Astrocyte (in vitro differentiated cells and primary cell): ENCODE data around the gene ZNF512B. TPM values are rescaled to one million over a fixed set of nuclear protein-coding genes. Genes with fewer than 3 reads are reported as not detected.

ENCODE experiments used
- DNase-seq: peaks from one replicate; pipeline ENCODE4 v3.0.0-alpha.2; 2010; ENCODE audit warnings: low read depth
- FAIRE-seq: peaks from 2 replicates; lab custom pipeline; 2011; peaks lifted over from hg19 to GRCh38; lab: Jason Lieb, UNC
- H2AFZ ChIP-seq: 2 replicates; pipeline ENCODE4 v1.6.0; 2012; ENCODE audit warnings: low read depth, low read length, inconsistent platforms
- H3K27ac ChIP-seq: 2 replicates; pipeline ENCODE4 v1.5.1; 2011; ENCODE audit warnings: low read depth, low read length, inconsistent platforms
- H3K27me3 ChIP-seq: 2 replicates; pipeline ENCODE4 v1.6.0; 2011; ENCODE audit warnings: low read length, inconsistent platforms; ENCODE audit not compliant: insufficient read depth
- H3K36me3 ChIP-seq: 2 replicates; pipeline ENCODE4 v1.5.1; 2011; ENCODE audit warnings: low read length, inconsistent platforms; ENCODE audit not compliant: insufficient read depth
- H3K4me1 ChIP-seq: 2 replicates; pipeline ENCODE4 v1.5.1; 2011; ENCODE audit warnings: low read length, inconsistent platforms; ENCODE audit not compliant: insufficient read depth
- H3K4me2 ChIP-seq: 2 replicates; pipeline ENCODE4 v1.6.0; 2012; ENCODE audit warnings: low read length, inconsistent platforms
- H3K4me3 ChIP-seq: 2 replicates; pipeline ENCODE4 v1.5.1; 2011; ENCODE audit warnings: low read depth, mild to moderate bottlenecking, low read length, inconsistent platforms; ENCODE audit not compliant: insufficient read depth
- H3K79me2 ChIP-seq: 2 replicates; pipeline ENCODE4 v1.6.0; 2012; ENCODE audit warnings: mild to moderate bottlenecking, low read length, inconsistent platforms; ENCODE audit not compliant: insufficient read depth
- H3K9ac ChIP-seq: 2 replicates; pipeline ENCODE4 v1.6.0; 2012; ENCODE audit warnings: mild to moderate bottlenecking, low read length, inconsistent platforms
- H3K9me3 ChIP-seq: 2 replicates; pipeline ENCODE4 v1.5.1; 2012; ENCODE audit warnings: low read depth, mild to moderate bottlenecking, low read length, inconsistent platforms; ENCODE audit not compliant: insufficient read depth
- H4K20me1 ChIP-seq: 2 replicates; pipeline ENCODE4 v1.6.0; 2012; ENCODE audit warnings: low read length, inconsistent platforms; ENCODE audit not compliant: insufficient read depth
- H3K27ac Mint-ChIP-seq: one replicate; pipeline ENCODE4 v1.8.0; 2021; ENCODE audit warnings: mild to moderate bottlenecking, mixed read lengths; ENCODE audit not compliant: unreplicated experiment
- H3K27me3 Mint-ChIP-seq: one replicate; pipeline ENCODE4 v1.8.0; 2021; ENCODE audit warnings: low read depth, mixed read lengths; ENCODE audit not compliant: unreplicated experiment
- H3K36me3 Mint-ChIP-seq: one replicate; pipeline ENCODE4 v1.8.0; 2021; ENCODE audit warnings: low read depth, mixed read lengths; ENCODE audit not compliant: unreplicated experiment
- H3K4me1 Mint-ChIP-seq: one replicate; pipeline ENCODE4 v1.8.0; 2021; ENCODE audit warnings: low read depth, mixed read lengths; ENCODE audit not compliant: unreplicated experiment
- H3K4me3 Mint-ChIP-seq: one replicate; pipeline ENCODE4 v1.8.0; 2021; ENCODE audit warnings: mild to moderate bottlenecking, moderate library complexity, mixed read lengths; ENCODE audit not compliant: unreplicated experiment
- H3K9me3 Mint-ChIP-seq: one replicate; pipeline ENCODE4 v1.8.0; 2021; ENCODE audit warnings: mild to moderate bottlenecking, mixed read lengths; ENCODE audit not compliant: unreplicated experiment
- EZH2 ChIP-seq: IDR thresholded peaks from 2 replicates; pipeline ENCODE4 v1.6.1; 2012; ENCODE audit warnings: mild to moderate bottlenecking, low read length, inconsistent platforms; ENCODE audit not compliant: insufficient read depth
- total RNA-seq: library from RNA; stranded (reverse); gene quantifications from 2 replicates; pipeline ENCODE4 v1.2.1, GENCODE V29; 2021
- TF ChIP-seq, protein P1 (sequence below): IDR thresholded peaks from 2 replicates; pipeline ENCODE4 v1.5.1; 2011; ENCODE audit warnings: low read depth, mild to moderate bottlenecking, inconsistent platforms, low read length, moderate library complexity; ENCODE audit not compliant: insufficient read depth

Gene ZNF512B
- total RNA-seq, 1 donor from 2014 or later, result 27.7 TPM

DNA sequence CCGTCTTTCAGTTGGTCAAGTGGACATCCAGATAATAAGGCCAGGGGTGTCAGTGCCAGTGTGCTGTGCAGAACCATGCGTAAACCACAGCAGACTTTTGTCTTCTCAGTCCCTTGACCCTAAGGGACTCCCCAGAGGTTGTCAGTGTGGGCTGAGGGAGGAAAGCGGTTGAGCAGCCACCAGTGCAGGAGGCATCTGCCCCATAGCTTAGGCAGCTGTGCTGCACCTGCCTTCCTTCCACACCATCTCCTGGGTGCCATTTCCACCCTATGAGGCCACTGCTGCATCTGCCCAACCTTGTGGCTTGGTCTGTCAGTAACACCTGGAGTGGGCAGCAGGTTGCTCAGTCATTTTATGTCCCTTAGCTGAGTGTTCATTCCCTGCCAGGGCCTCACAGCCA lies 37.2 kb upstream of the ZNF512B start:
- no peaks in the 10 kb centered on the region for H3K9me3 Mint-ChIP-seq
- Histone ChIP-seq H3K4me2 (no peak overlapping the region), H3K79me2 (peaks cover 21% of the 10 kb centered on the region), H2AFZ (no peak overlapping the region), H4K20me1 (peaks cover 74% of the 10 kb centered on the region), H3K27ac (no peak overlapping the region), H3K4me3 (no peak overlapping the region), H3K27me3 (no peaks in the 10 kb centered on the region), H3K9me3 (no peaks in the 10 kb centered on the region), H3K4me1 (no peaks in the 10 kb centered on the region), H3K36me3 (peaks cover 48% of the 10 kb centered on the region), H3K9ac (no peak overlapping the region)
- H3K4me3 Mint-ChIP-seq, result no peak overlapping the region
- FAIRE-seq, result no peak
- H3K27ac Mint-ChIP-seq, result no peak overlapping the region
- no peaks in the 10 kb centered on the region for H3K4me1 Mint-ChIP-seq
- H3K36me3 Mint-ChIP-seq, result peaks cover 38% of the 10 kb centered on the region
- no peak for TF ChIP-seq EZH2
- TF ChIP-seq, protein P1, sequence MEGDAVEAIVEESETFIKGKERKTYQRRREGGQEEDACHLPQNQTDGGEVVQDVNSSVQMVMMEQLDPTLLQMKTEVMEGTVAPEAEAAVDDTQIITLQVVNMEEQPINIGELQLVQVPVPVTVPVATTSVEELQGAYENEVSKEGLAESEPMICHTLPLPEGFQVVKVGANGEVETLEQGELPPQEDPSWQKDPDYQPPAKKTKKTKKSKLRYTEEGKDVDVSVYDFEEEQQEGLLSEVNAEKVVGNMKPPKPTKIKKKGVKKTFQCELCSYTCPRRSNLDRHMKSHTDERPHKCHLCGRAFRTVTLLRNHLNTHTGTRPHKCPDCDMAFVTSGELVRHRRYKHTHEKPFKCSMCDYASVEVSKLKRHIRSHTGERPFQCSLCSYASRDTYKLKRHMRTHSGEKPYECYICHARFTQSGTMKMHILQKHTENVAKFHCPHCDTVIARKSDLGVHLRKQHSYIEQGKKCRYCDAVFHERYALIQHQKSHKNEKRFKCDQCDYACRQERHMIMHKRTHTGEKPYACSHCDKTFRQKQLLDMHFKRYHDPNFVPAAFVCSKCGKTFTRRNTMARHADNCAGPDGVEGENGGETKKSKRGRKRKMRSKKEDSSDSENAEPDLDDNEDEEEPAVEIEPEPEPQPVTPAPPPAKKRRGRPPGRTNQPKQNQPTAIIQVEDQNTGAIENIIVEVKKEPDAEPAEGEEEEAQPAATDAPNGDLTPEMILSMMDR, result no peak
- no peaks in the 10 kb centered on the region for H3K27me3 Mint-ChIP-seq
- no peak for DNase-seq

DNA sequence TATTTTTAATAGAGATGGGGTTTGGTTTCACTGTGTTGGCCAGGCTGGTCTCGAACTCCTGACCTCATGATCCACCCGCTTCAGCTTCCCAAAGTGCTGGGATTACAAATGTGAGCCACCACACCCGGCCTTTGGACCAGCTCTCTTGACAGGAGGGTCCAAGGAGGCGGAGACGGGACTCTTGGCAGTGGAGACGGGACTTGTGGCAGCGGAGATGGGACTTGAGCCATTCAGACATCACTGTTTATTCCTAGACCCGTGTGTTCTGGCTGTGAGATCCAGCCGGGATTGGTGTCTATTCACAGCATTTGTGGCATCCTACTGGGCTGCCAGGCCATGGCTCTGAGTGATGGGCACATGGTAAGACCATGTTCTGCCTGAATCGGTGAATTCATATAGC lies 36.8 kb upstream of the ZNF512B start:
- peaks cover 46% of the 10 kb centered on the region for H3K36me3 ChIP-seq
- no peak overlapping the region for H3K27ac Mint-ChIP-seq
- no peaks in the 10 kb centered on the region for H3K27me3 ChIP-seq
- H3K9me3 Mint-ChIP-seq, result no peaks in the 10 kb centered on the region
- H3K4me3 Mint-ChIP-seq, result no peak overlapping the region
- FAIRE-seq (no peak), DNase-seq (no peak)
- H3K4me2 ChIP-seq, result no peak overlapping the region
- no peak overlapping the region for H3K4me3 ChIP-seq
- H3K36me3 Mint-ChIP-seq, result peaks cover 37% of the 10 kb centered on the region
- TF ChIP-seq EZH2, result no peak
- TF ChIP-seq, protein P1, result no peak
- H3K9me3 ChIP-seq, result no peaks in the 10 kb centered on the region
- no peaks in the 10 kb centered on the region for H3K4me1 Mint-ChIP-seq
- H3K79me2 ChIP-seq, result peaks cover 21% of the 10 kb centered on the region
- no peak overlapping the region for H2AFZ ChIP-seq
- no peak overlapping the region for H3K9ac ChIP-seq
- H3K27me3 Mint-ChIP-seq, result no peaks in the 10 kb centered on the region
- H3K4me1 ChIP-seq, result no peaks in the 10 kb centered on the region
- no peak overlapping the region for H3K27ac ChIP-seq
- H4K20me1 ChIP-seq, result peaks cover 75% of the 10 kb centered on the region

DNA sequence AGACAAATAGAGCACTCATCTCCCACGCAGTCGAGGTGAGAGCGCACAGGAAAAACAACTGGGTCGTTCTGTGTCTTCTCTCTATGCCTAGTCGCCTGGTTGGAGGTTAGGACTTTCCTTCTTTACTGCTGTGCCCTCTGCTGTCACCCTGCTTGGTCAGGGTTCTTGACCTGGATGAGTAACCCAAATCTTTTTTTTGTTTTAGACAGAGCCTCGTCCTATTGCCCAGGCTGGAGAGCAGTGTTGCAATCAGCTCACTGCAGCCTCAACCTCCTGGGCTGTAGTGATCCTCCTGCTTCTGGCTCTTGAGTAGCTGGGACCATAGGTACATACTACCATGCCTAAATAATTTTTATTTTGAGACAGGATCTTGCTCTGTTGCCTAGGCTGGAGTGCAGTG lies 35.7 kb upstream of the ZNF512B start:
- H3K4me1 ChIP-seq, result no peaks in the 10 kb centered on the region
- H3K27ac Mint-ChIP-seq, result no peak overlapping the region
- H3K4me3 Mint-ChIP-seq, result no peak overlapping the region
- peaks cover 42% of the 10 kb centered on the region for H3K36me3 ChIP-seq
- H3K4me3 ChIP-seq, result no peak overlapping the region
- no peak overlapping the region for H3K4me2 ChIP-seq
- no peaks in the 10 kb centered on the region for H3K9me3 ChIP-seq
- FAIRE-seq, result no peak
- TF ChIP-seq, protein P1, result no peak
- H3K27me3 ChIP-seq, result no peaks in the 10 kb centered on the region
- H3K9me3 Mint-ChIP-seq, result no peaks in the 10 kb centered on the region
- DNase-seq, result no peak
- peaks cover 21% of the 10 kb centered on the region for H3K79me2 ChIP-seq
- H3K9ac ChIP-seq, result no peak overlapping the region
- H3K4me1 Mint-ChIP-seq, result no peaks in the 10 kb centered on the region
- H3K27me3 Mint-ChIP-seq, result no peaks in the 10 kb centered on the region
- peaks cover 29% of the 10 kb centered on the region for H3K36me3 Mint-ChIP-seq
- H3K27ac ChIP-seq, result no peak overlapping the region
- H4K20me1 ChIP-seq, result peaks cover 77% of the 10 kb centered on the region
- H2AFZ ChIP-seq, result no peak overlapping the region
